ENCODE data around the gene ISLR. TPM values are rescaled to one million over a fixed set of nuclear protein-coding genes. Genes with fewer than 3 reads are reported as not detected.

The ISLR gene
- polyA plus RNA-seq, 2 of the 4 experiments (the other 2 are of a cell fraction): 0.10 to 0.43 TPM

GRCh38 chr15:74180881-74181602 lies 7.5 kb downstream of the ISLR start:
- no peak for FAIRE-seq
- H3K4me2 ChIP-seq: peak overlapping the region; percentile 66
- peak overlapping the region; percentile 88 to 90 for H3K27ac ChIP-seq
- no peak for TF ChIP-seq NPAS2 (CRISPR knock-in tag; IDR thresholded peaks at IDR 0.05; ENCODE audit: borderline replicate concordance)
- no peak for TF ChIP-seq POLR2AphosphoS2 (conservative IDR thresholded peaks at IDR 0.05; ENCODE audit: low read length)
- TF ChIP-seq ATOH8 (CRISPR knock-in tag; IDR thresholded peaks at IDR 0.05; ENCODE audit: low read depth): no peak
- TF ChIP-seq NR3C1 (IDR thresholded peaks at IDR 0.05): no peak
- no peak for TF ChIP-seq CHD2 (IDR thresholded peaks at IDR 0.05; ENCODE audit: low read length, partially characterized antibody)
- no peak for TF ChIP-seq EHF (CRISPR knock-in tag; IDR thresholded peaks at IDR 0.05)
- TF ChIP-seq ZNF302 (CRISPR knock-in tag; IDR thresholded peaks at IDR 0.05): no peak
- no peak for TF ChIP-seq CTCF (IDR thresholded peaks at IDR 0.05)
- no peak for TF ChIP-seq ZFP36 (IDR thresholded peaks at IDR 0.05; ENCODE audit: borderline replicate concordance, partially characterized antibody)
- no peak for TF ChIP-seq FOSB (CRISPR knock-in tag; IDR thresholded peaks at IDR 0.05)
- no peak for TF ChIP-seq CEBPB (IDR thresholded peaks at IDR 0.05)
- no peak for TF ChIP-seq JUN (IDR thresholded peaks at IDR 0.05)
- no peak for TF ChIP-seq RNF2 (IDR thresholded peaks at IDR 0.05; ENCODE audit: borderline replicate concordance, low read depth)
- no peak for TF ChIP-seq FOXS1 (CRISPR knock-in tag; IDR thresholded peaks at IDR 0.05)
- no peak for TF ChIP-seq RARB (CRISPR knock-in tag; IDR thresholded peaks at IDR 0.05)
- TF ChIP-seq, protein P1, sequence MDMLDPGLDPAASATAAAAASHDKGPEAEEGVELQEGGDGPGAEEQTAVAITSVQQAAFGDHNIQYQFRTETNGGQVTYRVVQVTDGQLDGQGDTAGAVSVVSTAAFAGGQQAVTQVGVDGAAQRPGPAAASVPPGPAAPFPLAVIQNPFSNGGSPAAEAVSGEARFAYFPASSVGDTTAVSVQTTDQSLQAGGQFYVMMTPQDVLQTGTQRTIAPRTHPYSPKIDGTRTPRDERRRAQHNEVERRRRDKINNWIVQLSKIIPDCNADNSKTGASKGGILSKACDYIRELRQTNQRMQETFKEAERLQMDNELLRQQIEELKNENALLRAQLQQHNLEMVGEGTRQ (IDR thresholded peaks at IDR 0.05): no peak
- TF ChIP-seq FOSL2 (IDR thresholded peaks at IDR 0.05): no peak
- TF ChIP-seq FOSL2 (CRISPR knock-in tag; IDR thresholded peaks at IDR 0.05): no peak
- TF ChIP-seq PBX3 (IDR thresholded peaks at IDR 0.05): no peak
- no peak for TF ChIP-seq KDM5A (IDR thresholded peaks at IDR 0.05)
- no peak for TF ChIP-seq MAFK (IDR thresholded peaks at IDR 0.05; ENCODE audit: partially characterized antibody)
- POLR2A ChIA-PET: interaction anchor here (2.2 to 4.7 kb wide), 2 partner anchors 15 to 19 kb away, joined by 10 to 19 read pairs; no protein-coding TSS in a partner anchor
- CTCF ChIA-PET: interaction anchor here (1.3 to 5.6 kb wide), 4 partner anchors 11 to 126 kb away, joined by 3 to 26 read pairs (median 8); no protein-coding TSS in a partner anchor
- peaks cover 58% of the 10 kb centered on the region for H3K4me1 ChIP-seq
- H3K9me3 ChIP-seq: no peaks in the 10 kb centered on the region
- ATAC-seq: no peak
- no peak overlapping the region for H3K4me3 ChIP-seq
- WGBS (ENCODE audit: missing lambda C conversion rate): 93% methylated on average over 12 of the region's 21 CpGs
- DNase-seq (ENCODE audit: low read depth in 1 of 2, low spot score in 1 of 2): no peak

- Histone ChIP-seq H3K9me3 (no peaks in the 10 kb centered on the region), H3K4me2 (no peak overlapping the region), H3K27ac (peak overlapping the region in 1 of 2 experiments; percentile 90; a peak in 2 of 6 replicates), H3K4me3 (no peak overlapping the region), H3K4me1 (peaks cover 54% of the 10 kb centered on the region)
- FAIRE-seq (no peak), ATAC-seq (no peak), DNase-seq (ENCODE audit: low read depth in 1 of 2, low spot score in 1 of 2) (no peak)
- 99% methylated on average over 7 of the region's 8 CpGs for WGBS (ENCODE audit: missing lambda C conversion rate)
- ChIA-PET POLR2A (interaction anchor here (4.7 kb wide), 1 partner anchor 14 kb away, joined by 19 read pairs; no protein-coding TSS in a partner anchor), CTCF (interaction anchor here (1.3 to 5.6 kb wide), 3 partner anchors 10 to 125 kb away, joined by 3 to 26 read pairs (median 8); no protein-coding TSS in a partner anchor)
- TF ChIP-seq, protein P2, sequence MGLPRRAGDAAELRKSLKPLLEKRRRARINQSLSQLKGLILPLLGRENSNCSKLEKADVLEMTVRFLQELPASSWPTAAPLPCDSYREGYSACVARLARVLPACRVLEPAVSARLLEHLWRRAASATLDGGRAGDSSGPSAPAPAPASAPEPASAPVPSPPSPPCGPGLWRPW (IDR thresholded peaks at IDR 0.05): no peak
- TF ChIP-seq EHF (CRISPR knock-in tag; IDR thresholded peaks at IDR 0.05) (no peak), FOSL2 (IDR thresholded peaks at IDR 0.05) (no peak), FOSL2 (CRISPR knock-in tag; IDR thresholded peaks at IDR 0.05) (no peak)
Measured at GRCh38 chr15:74182131-74182530, 8.6 kb downstream of the ISLR start.

All from A549 (cell line).